Suppressor macrophage (primary cell): Measurements from ENCODE around the gene ULK4.
"Not testable (repeated sequence)": the region's sequence is repeated elsewhere in the genome, so short reads cannot be mapped to it uniquely, and the experiment has no call there.

ENCODE experiments used
- DNase-seq, 4 experiments: peaks; one replicate each; pipeline ENCODE4 v3.0.0-alpha.2; 2020 to 2022

ULK4 gene

GRCh38 chr3:41296556-41296955, 665.3 kb downstream of the ULK4 start:
- DNase-seq = no peak

GRCh38 chr3:41295740-41296139, 666.2 kb downstream of the ULK4 start:
- DNase-seq = no peak

GRCh38 chr3:41293169-41293681, 668.7 kb downstream of the ULK4 start:
- no peak for DNase-seq

GRCh38 chr3:41290736-41291135, 671.2 kb downstream of the ULK4 start:
- no peak for DNase-seq

- no peak for DNase-seq
Observed at GRCh38 chr3:41290306-41290705, 671.6 kb downstream of the ULK4 start.

GRCh38 chr3:41288785-41289184, 673.1 kb downstream of the ULK4 start:
- DNase-seq = no peak

GRCh38 chr3:41286305-41286704, 675.6 kb downstream of the ULK4 start:
- no peak for DNase-seq

- DNase-seq = not testable (repeated sequence)
Observed at GRCh38 chr3:41284934-41285333, 677.0 kb downstream of the ULK4 start.

- DNase-seq = no peak
Observed at GRCh38 chr3:41277790-41278465, 684.0 kb downstream of the ULK4 start.

GRCh38 chr3:41276191-41276590, 685.7 kb downstream of the ULK4 start:
- DNase-seq = no peak

GRCh38 chr3:41274944-41275668, 686.8 kb downstream of the ULK4 start:
- peak in 1 of 4 experiments; percentile 2 for DNase-seq

- no peak for DNase-seq
Observed at GRCh38 chr3:41272667-41273066, 689.2 kb downstream of the ULK4 start.

GRCh38 chr3:41267975-41268640, 693.8 kb downstream of the ULK4 start:
- peak; percentile 32 to 67 (median 44) for DNase-seq

GRCh38 chr3:41265823-41266273, 696.1 kb downstream of the ULK4 start:
- DNase-seq = no peak

- no peak for DNase-seq
Observed at GRCh38 chr3:41265011-41265545, 696.8 kb downstream of the ULK4 start.

GRCh38 chr3:41260063-41260450, 701.8 kb downstream of the ULK4 start:
- no peak for DNase-seq

- DNase-seq = no peak
Observed at GRCh38 chr3:41259449-41260062, 702.3 kb downstream of the ULK4 start.

GRCh38 chr3:41258239-41258800, 703.6 kb downstream of the ULK4 start:
- no peak for DNase-seq

- DNase-seq = no peak
Observed at GRCh38 chr3:41251593-41251992, 710.3 kb downstream of the ULK4 start.

- no peak for DNase-seq
Observed at GRCh38 chr3:41250825-41251224, 711.1 kb downstream of the ULK4 start.

- DNase-seq = no peak
Observed at GRCh38 chr3:41249318-41249717, 712.6 kb downstream of the ULK4 start.

- DNase-seq = no peak
Observed at GRCh38 chr3:41248525-41248924, 713.4 kb downstream of the ULK4 start.
